Colonic mucosa (tissue), 4 donors: ENCODE data around the gene BFSP2. TPM values are rescaled to one million over a fixed set of nuclear protein-coding genes. Genes with fewer than 3 reads are reported as not detected.

Source experiments
- DNase-seq: peaks from one replicate; pipeline ENCODE4 v3.0.0-alpha.2; 2020
- H3K27ac ChIP-seq: fragments of 200-600 bp; one replicate; pipeline ENCODE4 v1.8.0; 2021
- H3K27me3 ChIP-seq: fragments of 200-600 bp; one replicate; pipeline ENCODE4 v1.8.0; 2021
- H3K36me3 ChIP-seq: fragments of 200-600 bp; one replicate; pipeline ENCODE4 v1.8.0; 2021
- H3K4me1 ChIP-seq: fragments of 200-600 bp; one replicate; pipeline ENCODE4 v1.8.0; 2021; ENCODE audit warnings: mild to moderate bottlenecking
- H3K4me3 ChIP-seq: fragments of 200-600 bp; one replicate; pipeline ENCODE4 v1.8.0; 2021
- H3K9ac ChIP-seq, 2 donors: one replicate each; pipeline ENCODE4 v1.7.0; 2013; ENCODE audit warnings: control low read depth in 2 of 2, low read depth in 2 of 2, low read length in 2 of 2
- H3K9me3 ChIP-seq: fragments of 200-600 bp; one replicate; pipeline ENCODE4 v1.8.0; 2021
- CTCF ChIP-seq: fragments of 200-600 bp; IDR thresholded peaks from one replicate; pipeline ENCODE4 v1.8.0; 2022; ENCODE audit warnings: antibody characterized with exemption, mild to moderate bottlenecking
- intact Hi-C: fragments of 100-400 bp; cut with DNase I; formaldehyde crosslinking; loops from one replicate; pipeline ENCODE4 v1.14.1; 2022
- total RNA-seq, 2 donors: library from RNA; stranded (reverse); fragmentation: NEBNext Ultra II Directional in 1 of 2; extraction: Animal tissue kit (Norgen Biotek cat#: 25700) in 1 of 2; gene quantifications; one replicate each; pipeline ENCODE4 v1.2.1, GENCODE V29; 2021
- donor health status: healthy.
- donor health status: DM: no; HTN: no; CAD: no.
- donor health status: DM: no; HTN: no; CAD: no.

Gene BFSP2
- total RNA-seq, 2 donors from 2014 or later, result 0.64 TPM; not detected in 1

DNA sequence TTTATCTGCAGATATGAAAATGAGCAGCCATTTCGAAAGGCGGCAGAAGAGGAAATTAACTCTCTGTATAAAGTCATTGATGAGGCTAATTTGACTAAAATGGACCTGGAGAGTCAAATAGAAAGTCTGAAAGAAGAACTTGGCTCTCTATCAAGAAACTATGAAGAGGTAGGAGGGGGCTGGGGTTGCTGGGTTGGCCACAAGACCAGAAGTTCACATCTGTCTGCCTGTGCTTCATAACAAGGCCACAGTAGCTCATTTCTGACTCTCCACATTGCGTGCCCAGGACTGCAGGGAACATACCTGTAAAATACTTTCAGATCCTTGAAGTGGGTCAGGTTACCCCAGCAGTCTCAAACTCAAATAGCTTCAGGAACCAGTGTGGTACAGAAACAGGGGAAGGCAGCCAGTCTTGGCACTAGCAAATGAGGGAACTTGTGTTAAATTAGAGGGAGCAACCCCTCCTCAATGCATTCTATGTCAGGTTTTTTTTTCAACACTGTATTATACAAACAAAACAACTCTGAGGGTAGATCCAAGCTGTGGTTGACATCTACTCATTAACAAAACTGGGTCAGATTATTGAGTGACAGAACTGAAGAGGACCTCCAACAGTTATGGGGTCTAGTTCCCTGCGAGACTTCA lies 48.7 kb downstream of the BFSP2 start:
- Histone ChIP-seq H3K27me3 (no peaks in the 10 kb centered on the region), H3K36me3 (no peaks in the 10 kb centered on the region), H3K4me1 (no peaks in the 10 kb centered on the region), H3K9ac (no peak overlapping the region), H3K9me3 (no peaks in the 10 kb centered on the region), H3K4me3 (no peak overlapping the region), H3K27ac (no peak overlapping the region)
- no peak for TF ChIP-seq CTCF
- DNase-seq, result no peak
- intact Hi-C loops, result no loop called here

DNA sequence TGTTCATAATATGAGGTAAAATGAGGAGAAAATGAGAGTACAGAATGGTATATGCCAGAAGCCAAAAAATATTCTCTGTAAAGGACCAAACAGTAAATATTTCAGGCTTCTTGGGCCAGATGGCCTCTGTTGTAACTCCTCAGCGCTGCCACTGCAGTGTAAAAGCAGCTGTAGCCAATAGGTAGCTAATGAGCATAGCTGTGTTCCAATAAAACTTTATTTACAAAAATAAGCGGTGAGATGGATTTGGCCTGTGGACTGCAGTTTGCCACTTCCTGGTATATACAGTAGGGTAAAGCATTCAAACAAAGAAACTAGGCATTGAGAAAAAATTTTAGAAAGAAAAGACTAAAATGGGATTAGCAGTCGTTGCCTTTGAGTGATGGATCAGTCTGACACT lies 51.5 kb downstream of the BFSP2 start:
- no peaks in the 10 kb centered on the region for H3K4me1 ChIP-seq
- no peak overlapping the region for H3K9ac ChIP-seq
- H3K27ac ChIP-seq, result no peak overlapping the region
- no peak for TF ChIP-seq CTCF
- intact Hi-C loops, result no loop called here
- no peaks in the 10 kb centered on the region for H3K27me3 ChIP-seq
- H3K36me3 ChIP-seq, result no peaks in the 10 kb centered on the region
- no peaks in the 10 kb centered on the region for H3K9me3 ChIP-seq
- DNase-seq, result no peak
- no peak overlapping the region for H3K4me3 ChIP-seq

DNA sequence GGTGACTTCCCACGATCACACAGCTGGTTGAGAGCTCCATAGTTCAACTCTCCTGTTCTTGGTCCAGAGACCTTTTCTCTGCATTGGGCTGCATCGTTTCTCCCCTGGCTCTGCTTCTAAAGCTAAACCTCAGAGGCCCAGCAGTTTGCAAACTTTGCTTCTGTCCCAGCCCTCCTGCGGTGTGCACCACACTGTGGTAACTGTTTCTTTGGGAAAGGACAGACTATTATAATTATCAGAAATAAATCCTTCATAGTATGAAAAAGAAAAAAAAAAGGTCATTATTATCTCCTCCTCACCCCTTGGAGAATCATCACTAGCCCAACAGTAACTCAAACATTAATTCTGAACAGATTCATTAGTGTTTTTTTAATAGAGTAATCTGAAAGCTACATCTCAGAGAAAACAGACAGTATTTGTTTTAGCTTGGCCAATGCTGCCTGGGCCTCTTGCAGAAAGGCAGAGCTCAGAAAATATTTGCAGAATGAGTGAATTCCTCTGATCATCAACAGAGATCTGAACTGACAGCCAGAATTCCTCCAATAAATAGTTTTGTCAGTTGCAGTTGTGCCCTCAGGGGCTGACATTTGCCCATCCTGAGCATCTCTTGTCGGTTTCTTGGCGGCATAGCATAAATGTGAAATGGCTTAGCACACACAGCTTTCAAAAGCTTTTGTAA lies 52.9 kb downstream of the BFSP2 start:
- Histone ChIP-seq H3K9me3 (no peaks in the 10 kb centered on the region), H3K36me3 (no peaks in the 10 kb centered on the region), H3K9ac (no peak overlapping the region), H3K27me3 (no peaks in the 10 kb centered on the region), H3K4me3 (no peak overlapping the region), H3K4me1 (no peaks in the 10 kb centered on the region), H3K27ac (no peak overlapping the region)
- intact Hi-C loops, result no loop called here
- no peak for TF ChIP-seq CTCF
- no peak for DNase-seq

- intact Hi-C loops, result no loop called here
- no peaks in the 10 kb centered on the region for H3K9me3 ChIP-seq
- H3K27ac ChIP-seq, result no peak overlapping the region
- H3K4me3 ChIP-seq, result no peak overlapping the region
- DNase-seq, result no peak
- no peak overlapping the region for H3K9ac ChIP-seq
- no peaks in the 10 kb centered on the region for H3K36me3 ChIP-seq
- H3K27me3 ChIP-seq, result no peaks in the 10 kb centered on the region
- no peaks in the 10 kb centered on the region for H3K4me1 ChIP-seq
- TF ChIP-seq CTCF, result no peak
Observed at GRCh38 chr3:133453383-133453782, 53.5 kb downstream of the BFSP2 start.

DNA sequence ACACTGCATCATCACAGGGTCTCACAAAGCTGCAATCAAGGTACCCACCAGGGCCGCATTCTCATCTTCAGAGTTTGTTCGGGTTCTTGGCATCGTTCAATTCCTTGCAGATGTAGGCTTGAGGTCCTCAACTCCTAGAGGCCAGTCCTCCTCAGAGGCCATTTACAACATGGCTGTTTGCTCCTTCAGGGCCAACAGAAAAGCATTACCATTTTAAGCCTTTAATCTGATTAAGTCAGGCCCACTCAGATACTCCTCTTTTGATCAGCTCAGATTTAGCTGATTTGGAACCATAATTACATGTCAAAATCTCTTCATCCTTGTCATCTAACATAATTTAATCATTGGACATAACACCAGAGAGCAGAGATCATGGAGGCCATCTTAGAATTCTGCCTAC lies 55.4 kb downstream of the BFSP2 start:
- Histone ChIP-seq H3K4me1 (no peaks in the 10 kb centered on the region), H3K4me3 (no peak overlapping the region), H3K9me3 (no peaks in the 10 kb centered on the region), H3K36me3 (no peaks in the 10 kb centered on the region), H3K27me3 (no peaks in the 10 kb centered on the region), H3K27ac (no peak overlapping the region), H3K9ac (no peak overlapping the region)
- intact Hi-C loops, result no loop called here
- no peak for TF ChIP-seq CTCF
- no peak for DNase-seq
